Caco-2 (cell line): ENCODE data around the gene IFI30. TPM values are rescaled to one million over a fixed set of nuclear protein-coding genes. Genes with fewer than 3 reads are reported as not detected.

ENCODE experiments used
- BruUV-seq: library from RNA; stranded (reverse); fragments of 400-500 nt; replicated peaks from 2 replicates; lab custom pipeline; 2021; lab: Mats Ljungman, UMichigan
- CTCF ChIA-PET: fragments of 300-600 bp; sonication (Branson Sonifier 250); formaldehyde crosslinking; loops from one replicate; lab custom pipeline; 2022; ENCODE audit warnings: antibody characterized with exemption; lab: Charles Lee
- POLR2A ChIA-PET: fragments of 300-600 bp; sonication (Branson Sonifier 250); formaldehyde crosslinking; loops from one replicate; lab custom pipeline; 2022; ENCODE audit warnings: antibody characterized with exemption; lab: Charles Lee
- DNase-seq, 2 experiments: peaks; one replicate each; pipeline versions ENCODE4 v3.0.0 to v3.0.0-alpha.2; 2020 to 2022
- H3K27me3 ChIP-seq: replicated peaks from 2 replicates; pipeline ENCODE4 v1.6.0; 2011; ENCODE audit warnings: low read length; ENCODE audit not compliant: control insufficient read depth, insufficient read depth
- H3K36me3 ChIP-seq: 2 replicates; pipeline ENCODE4 v1.5.1; 2011; ENCODE audit warnings: low read length; ENCODE audit not compliant: control insufficient read depth, insufficient read depth
- H3K4me1 ChIP-seq: fragments of 250-450 bp; sonication (Bioruptor Pico); 2 replicates; pipeline ENCODE4 v1.5.1; 2020; ENCODE audit warnings: mild to moderate bottlenecking
- H3K4me3 ChIP-seq: 2 replicates; pipeline ENCODE4 v1.5.1; 2011; ENCODE audit warnings: low read depth, mild to moderate bottlenecking, control low read depth, low read length
- H3K9me3 ChIP-seq: fragments of 250-450 bp; sonication (Bioruptor Pico); 2 replicates; pipeline ENCODE4 v1.5.1; 2020; ENCODE audit warnings: mild to moderate bottlenecking, moderate library complexity
- H3K27ac Mint-ChIP-seq: one replicate; pipeline ENCODE4 v1.8.0; 2022; ENCODE audit warnings: mixed read lengths; ENCODE audit not compliant: unreplicated experiment
- H3K27me3 Mint-ChIP-seq: one replicate; pipeline ENCODE4 v1.8.0; 2022; ENCODE audit warnings: mixed read lengths; ENCODE audit not compliant: insufficient read depth, unreplicated experiment
- H3K36me3 Mint-ChIP-seq: one replicate; pipeline ENCODE4 v1.8.0; 2022; ENCODE audit warnings: mild to moderate bottlenecking, mixed read lengths; ENCODE audit not compliant: insufficient read depth, unreplicated experiment
- H3K4me1 Mint-ChIP-seq: one replicate; pipeline ENCODE4 v1.8.0; 2022; ENCODE audit warnings: low read depth, mixed read lengths; ENCODE audit not compliant: unreplicated experiment
- H3K4me3 Mint-ChIP-seq: one replicate; pipeline ENCODE4 v1.8.0; 2022; ENCODE audit warnings: mild to moderate bottlenecking, moderate library complexity, mixed read lengths; ENCODE audit not compliant: unreplicated experiment
- H3K9me3 Mint-ChIP-seq: one replicate; pipeline ENCODE4 v1.8.0; 2022; ENCODE audit warnings: mixed read lengths; ENCODE audit not compliant: unreplicated experiment
- CTCF ChIP-seq, 2 experiments: fragments of 200-600 bp in 1 of 2; IDR thresholded peaks; 1 replicate in 1 of 2; 2 replicates in 1 of 2; pipeline versions ENCODE4 v1.5.1 to v1.8.0; 2011 to 2022; ENCODE audit warnings: antibody characterized with exemption in 1 of 2, control low read depth in 1 of 2, inconsistent platforms in 1 of 2, low read depth in 1 of 2, low read length in 1 of 2, mild to moderate bottlenecking in 1 of 2, moderate library complexity in 1 of 2; ENCODE audit not compliant: insufficient read depth in 1 of 2, severe bottlenecking in 1 of 2, unreplicated experiment in 1 of 2
- intact Hi-C: fragments of 100-400 bp; cut with micrococcal nuclease; formaldehyde crosslinking; loops from one replicate; pipeline ENCODE4 v1.10.0; 2022; ENCODE audit not compliant: unreplicated experiment
- total RNA-seq: library from RNA; stranded (reverse); gene quantifications from 2 replicates; pipeline ENCODE4 v1.2.3, GENCODE V29; 2022

Gene IFI30
- total RNA-seq, 1 experiment from 2014 or later: 39.6 TPM

DNA sequence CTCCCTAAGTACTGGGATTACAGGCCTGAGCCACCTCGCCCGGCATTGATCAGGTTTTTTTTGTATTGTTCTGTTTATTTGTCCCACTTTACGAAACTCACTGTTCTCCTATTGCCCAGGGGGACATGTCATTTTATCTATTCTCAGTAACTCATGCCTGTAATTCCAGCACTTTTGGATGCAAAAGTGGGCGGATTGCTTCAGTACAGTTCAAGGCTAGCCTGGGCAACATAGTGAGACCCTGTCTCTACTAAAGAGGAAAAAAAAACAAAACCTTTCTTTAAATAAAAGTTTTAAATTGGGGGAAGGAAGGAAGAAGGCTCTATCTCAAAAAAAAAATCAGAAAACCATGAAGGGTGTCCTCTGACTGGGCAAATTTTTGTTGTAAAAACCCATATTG, 16.7 kb downstream of the IFI30 start:
- Histone ChIP-seq H3K9me3 (no peaks in the 10 kb centered on the region), H3K27me3 (no peaks in the 10 kb centered on the region), H3K4me1 (peaks cover 4% of the 10 kb centered on the region; the same call in 1 of the 2 replicates), H3K36me3 (no peaks in the 10 kb centered on the region), H3K4me3 (no peak overlapping the region)
- CTCF ChIA-PET: interaction anchor here (0.7 kb wide), 1 partner anchor 14 kb away, joined by 4 read pairs; the partner anchor contains the start of gene RAB3A
- Mint-ChIP-seq H3K27ac (no peak overlapping the region), H3K4me3 (no peak overlapping the region), H3K4me1 (no peaks in the 10 kb centered on the region), H3K27me3 (no peaks in the 10 kb centered on the region), H3K9me3 (no peaks in the 10 kb centered on the region), H3K36me3 (peaks cover 19% of the 10 kb centered on the region)
- BruUV-seq: no TSS peak
- DNase-seq: no peak
- intact Hi-C loops: no loop called here
- POLR2A ChIA-PET: no interaction called here
- no peak for TF ChIP-seq CTCF (IDR thresholded peaks at IDR 0.05; ENCODE audit: insufficient read depth in 1 of 2, low read depth in 1 of 2, low read length in 1 of 2, severe bottlenecking in 1 of 2, unreplicated experiment in 1 of 2)

- Histone ChIP-seq H3K4me3 (peak overlapping the region; percentile 7; the same call in 1 of the 2 replicates), H3K9me3 (no peaks in the 10 kb centered on the region), H3K36me3 (no peaks in the 10 kb centered on the region; the same call in 1 of the 2 replicates), H3K27me3 (no peaks in the 10 kb centered on the region), H3K4me1 (peaks cover 4% of the 10 kb centered on the region; the same call in 1 of the 2 replicates)
- CTCF ChIA-PET: interaction anchor here (0.6 to 2.2 kb wide), 5 partner anchors 13 to 137 kb away, joined by 5 to 16 read pairs (median 6); partner anchors contain the start of gene RAB3A
- no peaks in the 10 kb centered on the region for H3K4me1 Mint-ChIP-seq
- H3K4me3 Mint-ChIP-seq: peak overlapping the region; percentile 76
- H3K36me3 Mint-ChIP-seq: peaks cover 19% of the 10 kb centered on the region
- H3K27me3 Mint-ChIP-seq: no peaks in the 10 kb centered on the region
- no TSS peak for BruUV-seq
- TF ChIP-seq CTCF (IDR thresholded peaks at IDR 0.05; ENCODE audit: insufficient read depth in 1 of 2, low read depth in 1 of 2, low read length in 1 of 2, severe bottlenecking in 1 of 2, unreplicated experiment in 1 of 2): no peak
- POLR2A ChIA-PET: interaction anchor here (0.5 to 2.2 kb wide), 5 partner anchors 32 to 137 kb away, joined by 3 to 15 read pairs (median 4); partner anchors contain the start of gene JUND
- intact Hi-C loops: loop anchor here (1.0 to 2.0 kb wide), 2 partner anchors 13 to 137 kb away; partner anchors contain the start of gene RAB3A
- peak overlapping the region; percentile 69 for H3K27ac Mint-ChIP-seq
- no peaks in the 10 kb centered on the region for H3K9me3 Mint-ChIP-seq
- DNase-seq: no peak
Observed at GRCh38 chr19:18191640-18192062, 18.0 kb downstream of the IFI30 start.

DNA sequence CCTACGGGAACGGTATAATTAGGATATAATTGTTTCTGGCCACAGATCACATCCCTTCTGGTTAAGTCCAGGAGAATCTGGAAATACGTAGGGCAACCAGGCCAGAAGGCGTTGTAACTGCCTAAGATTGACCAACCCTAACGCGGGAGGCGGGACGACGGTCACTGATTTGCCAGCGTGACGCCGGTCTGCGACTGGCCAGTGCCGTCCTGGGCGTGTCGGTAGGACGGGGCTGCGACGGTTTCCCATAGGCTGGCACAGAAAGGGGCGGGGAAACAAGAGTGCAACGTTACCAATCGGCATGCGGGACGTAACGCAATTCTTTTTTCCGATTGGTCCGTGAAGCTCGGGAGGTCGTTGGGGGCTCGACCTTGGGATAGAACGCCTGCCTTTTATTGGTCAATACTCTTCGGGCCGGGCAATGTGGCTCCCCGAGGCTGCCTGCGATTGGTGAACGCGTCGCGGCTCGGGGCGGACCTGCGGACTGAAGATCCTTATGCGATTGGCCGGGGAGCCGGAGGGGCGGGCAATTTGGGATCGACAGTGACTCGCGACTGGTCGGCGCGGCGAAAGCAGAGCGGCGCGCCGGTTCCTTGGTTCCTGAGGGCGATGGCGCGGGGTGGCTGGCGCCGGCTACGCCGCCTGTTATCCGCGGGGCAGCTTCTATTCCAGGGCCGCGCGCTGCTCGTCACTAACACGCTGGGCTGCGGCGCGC, 19.2 kb downstream of the IFI30 start, which contains the start of gene MPV17L2:
MPV17L2 (plus strand) TSS at position 546 of the 715 bp plus-strand sequence; CDS start at position 610, 64 bp downstream.
- Histone ChIP-seq H3K27me3 (no peaks in the 10 kb centered on the region), H3K36me3 (no peaks in the 10 kb centered on the region; the same call in 1 of the 2 replicates), H3K4me3 (peak within 1 kb of the TSS; percentile 77), H3K9me3 (no peaks in the 10 kb centered on the region), H3K4me1 (peaks cover 4% of the 10 kb centered on the region; the same call in 1 of the 2 replicates)
- peak within 1 kb of the TSS; percentile 76 for H3K4me3 Mint-ChIP-seq
- H3K9me3 Mint-ChIP-seq: no peaks in the 10 kb centered on the region
- no TSS peak for BruUV-seq
- H3K27me3 Mint-ChIP-seq: no peaks in the 10 kb centered on the region
- peaks cover 19% of the 10 kb centered on the region for H3K36me3 Mint-ChIP-seq
- peak within 1 kb of the TSS; percentile 69 for H3K27ac Mint-ChIP-seq
- POLR2A ChIA-PET: interaction anchor here (0.6 to 2.2 kb wide), 11 partner anchors 9 to 726 kb away, joined by 3 to 15 read pairs (median 4); partner anchors contain the start of genes COPE, DDX49, GDF15 and JUND
- CTCF ChIA-PET: interaction anchor here (0.6 to 2.2 kb wide), 13 partner anchors 11 to 193 kb away, joined by 3 to 16 read pairs (median 4); partner anchors contain the start of genes GDF15 and RAB3A
- intact Hi-C loops: loop anchor here (1.0 to 2.0 kb wide), 3 partner anchors 11 to 136 kb away; partner anchors contain the start of gene RAB3A
- H3K4me1 Mint-ChIP-seq: no peaks in the 10 kb centered on the region
- peak; percentile 98 to 99 for DNase-seq
- no peak for TF ChIP-seq CTCF (IDR thresholded peaks at IDR 0.05; ENCODE audit: insufficient read depth in 1 of 2, low read depth in 1 of 2, low read length in 1 of 2, severe bottlenecking in 1 of 2, unreplicated experiment in 1 of 2)
